SK-N-SH (cell line): ENCODE measurements around the gene EHD3. TPM values are rescaled to one million over a fixed set of nuclear protein-coding genes. Genes with fewer than 3 reads are reported as not detected.

Experiments
- CTCF ChIA-PET: fragments of 300-600, 350-600 bp; formaldehyde crosslinking; extraction: SDS; loops from one replicate; lab custom pipeline; 2021; lab: Yijun Ruan, JAX
- POLR2A ChIA-PET: fragments of 350-600 bp; sonication (Branson Sonifier 250); formaldehyde crosslinking; extraction: SDS; loops from one replicate; lab custom pipeline; 2020; ENCODE audit warnings: antibody characterized with exemption, inconsistent platforms; lab: Yijun Ruan, JAX
- DNase-seq: peaks from one replicate; pipeline ENCODE4 v3.0.0; 2012
- H2AFZ ChIP-seq: fragments of 200-600 bp; sonication (generic); 2 replicates; pipeline ENCODE4 v1.8.1; 2016; ENCODE audit warnings: antibody characterized with exemption, mild to moderate bottlenecking, low read depth
- H3F3A ChIP-seq: fragments of 200-600 bp; sonication (generic); replicated peaks from 2 replicates; pipeline ENCODE3; 2016; ENCODE audit warnings: antibody characterized with exemption, mild to moderate bottlenecking; ENCODE audit not compliant: insufficient read depth
- H3K27ac ChIP-seq, 2 experiments: fragments of 200-500 bp in 1 of 2; fragments of 200-600 bp in 1 of 2; sonication (Bioruptor generic) in 1 of 2; sonication (generic), shearing (Covaris generic) in 1 of 2; 2 replicates each; pipeline versions ENCODE4 v1.5.1 to v1.6.1; 2014 to 2016; ENCODE audit warnings: low read depth in 2 of 2, inconsistent platforms in 1 of 2, low read length in 1 of 2, mild to moderate bottlenecking in 1 of 2, mixed read lengths in 1 of 2
- H3K27me3 ChIP-seq: fragments of 200-600 bp; sonication (generic), shearing (Covaris generic); 2 replicates; pipeline ENCODE4 v1.6.1; 2016; ENCODE audit warnings: mixed run types; ENCODE audit not compliant: insufficient read depth
- H3K36me3 ChIP-seq, 2 experiments: fragments of 200-500 bp in 1 of 2; fragments of 200-600 bp in 1 of 2; sonication (Bioruptor generic) in 1 of 2; sonication (generic) in 1 of 2; replicated peaks in 1 of 2; 2 replicates each; pipeline versions ENCODE3 to v1.5.1; 2014 to 2016; ENCODE audit warnings: low read length in 1 of 2, mild to moderate bottlenecking in 1 of 2; ENCODE audit not compliant: insufficient read depth in 2 of 2, control insufficient read depth in 1 of 2
- H3K4me1 ChIP-seq, 2 experiments: fragments of 200-500 bp in 1 of 2; fragments of 200-600 bp in 1 of 2; sonication (Bioruptor generic) in 1 of 2; sonication (generic), shearing (Covaris generic) in 1 of 2; 2 replicates each; pipeline versions ENCODE4 v1.5.1 to v1.6.1; 2014 to 2016; ENCODE audit warnings: low read depth in 1 of 2, low read length in 1 of 2, mixed run types in 1 of 2; ENCODE audit not compliant: insufficient read depth in 2 of 2, control insufficient read depth in 1 of 2
- H3K4me2 ChIP-seq: fragments of 200-600 bp; sonication (generic), shearing (Covaris generic); 2 replicates; pipeline ENCODE4 v1.6.1; 2017; ENCODE audit warnings: mixed run types
- H3K4me3 ChIP-seq, 2 experiments: fragments of 200-500 bp in 1 of 2; fragments of 200-600 bp in 1 of 2; sonication (Bioruptor generic) in 1 of 2; sonication (generic), shearing (Covaris generic) in 1 of 2; 2 replicates each; pipeline versions ENCODE4 v1.5.1 to v1.8.1; 2014 to 2016; ENCODE audit warnings: low read depth in 2 of 2, inconsistent platforms in 1 of 2, low read length in 1 of 2, mild to moderate bottlenecking in 1 of 2, mixed read lengths in 1 of 2, moderate library complexity in 1 of 2
- H3K79me2 ChIP-seq: fragments of 200-600 bp; sonication (generic); 2 replicates; pipeline ENCODE4 v1.8.1; 2017; ENCODE audit warnings: mild to moderate bottlenecking; ENCODE audit not compliant: insufficient read depth
- H3K9ac ChIP-seq: fragments of 200-600 bp; sonication (generic); 2 replicates; pipeline ENCODE4 v1.6.1; 2017; ENCODE audit warnings: mixed run types
- H3K9me2 ChIP-seq: fragments of 200-600 bp; sonication (generic); 2 replicates; pipeline ENCODE4 v1.6.1; 2017; ENCODE audit warnings: mixed run types
- H3K9me3 ChIP-seq: fragments of 200-600 bp; sonication (generic); 2 replicates; pipeline ENCODE4 v1.6.1; 2017; ENCODE audit warnings: mixed run types, mild to moderate bottlenecking, moderate library complexity
- H4K20me1 ChIP-seq: fragments of 200-600 bp; sonication (generic); 2 replicates; pipeline ENCODE4 v1.6.1; 2017; ENCODE audit warnings: mild to moderate bottlenecking, mixed run types; ENCODE audit not compliant: insufficient read depth
- FOSL2 ChIP-seq: IDR thresholded peaks from 2 replicates; pipeline ENCODE4 v1.4.0; 2012; ENCODE audit warnings: low read depth, mild to moderate bottlenecking, moderate library complexity, borderline replicate concordance
- FOXM1 ChIP-seq: IDR thresholded peaks from 2 replicates; pipeline ENCODE4 v1.4.0; 2012; ENCODE audit warnings: low read depth, mild to moderate bottlenecking
- GABPA ChIP-seq: IDR thresholded peaks from 2 replicates; pipeline ENCODE4 v1.4.0; 2012; ENCODE audit warnings: low read depth, mild to moderate bottlenecking
- IRF3 ChIP-seq: fragments of 150-350 bp; IDR thresholded peaks from 2 replicates; pipeline ENCODE4 v1.6.1; 2016; ENCODE audit warnings: mild to moderate bottlenecking, low read depth, low read length
- JUND ChIP-seq: IDR thresholded peaks from 2 replicates; pipeline ENCODE4 v1.4.0; 2012
- MAX ChIP-seq: IDR thresholded peaks from 2 replicates; pipeline ENCODE4 v1.4.0; 2012; ENCODE audit warnings: low read depth
- PBX3 ChIP-seq: IDR thresholded peaks from 2 replicates; pipeline ENCODE4; 2012
- POLR2AphosphoS5 ChIP-seq: IDR thresholded peaks from 2 replicates; pipeline ENCODE4 v1.6.1; 2012; ENCODE audit warnings: low read depth, low read length
- REST ChIP-seq: IDR thresholded peaks from 2 replicates; pipeline ENCODE4 v1.6.1; 2012; ENCODE audit warnings: mild to moderate bottlenecking, low read depth, low read length, moderate library complexity
- WGBS: methylation state at CpG from one replicate; pipeline ENCODE4 v1.1.6; 2017; ENCODE audit warnings: low lambda C conversion rate; 5-methylcytosine and 5-hydroxymethylcytosine counted together
- polyA plus RNA-seq, 3 experiments: library from polyadenylated mRNA; depleted of rRNA; stranded (reverse); fragments of >200 nt; gene quantifications; 2 replicates each; pipeline ENCODE4 v1.2.3, GENCODE V29; 2012

Gene EHD3
- polyA plus RNA-seq, 1 of the 3 experiments (the other 2 are of a cell fraction), result 45.4 TPM

GRCh38 chr2:31222071-31222470, 11.9 kb upstream of the EHD3 start:
- no peak for DNase-seq
- H3F3A ChIP-seq, result no peaks in the 10 kb centered on the region
- WGBS, result 76% methylated on average over 4 of the region's 4 CpGs

More at GRCh38 chr2:31222071-31222470, 11.9 kb upstream of the EHD3 start:
- H3K79me2 ChIP-seq, result no peaks in the 10 kb centered on the region
- no peaks in the 10 kb centered on the region for H3K9me3 ChIP-seq
- ChIA-PET CTCF (interaction anchor here (1.5 to 2.5 kb wide), 2 partner anchors 11 to 113 kb away, joined by 5 to 15 read pairs; partner anchors contain the start of gene EHD3), POLR2A (no interaction called here)
- no peak overlapping the region for H3K9ac ChIP-seq
- no peaks in the 10 kb centered on the region for H3K36me3 ChIP-seq
- no peak overlapping the region for H2AFZ ChIP-seq
- peaks cover 0 to 8% of the 10 kb centered on the region in 2 experiments; a peak in 1 of 4 replicates for H3K4me1 ChIP-seq
- no peaks in the 10 kb centered on the region for H4K20me1 ChIP-seq
- no peaks in the 10 kb centered on the region for H3K9me2 ChIP-seq
- H3K27me3 ChIP-seq, result peaks cover 33% of the 10 kb centered on the region
- TF ChIP-seq REST (no peak), POLR2AphosphoS5 (no peak), FOXM1 (no peak), GABPA (no peak), PBX3 (no peak), IRF3 (no peak), MAX (no peak), JUND (no peak), FOSL2 (no peak)
- H3K27ac ChIP-seq, result no peak overlapping the region
- no peak overlapping the region for H3K4me3 ChIP-seq
- H3K4me2 ChIP-seq, result no peak overlapping the region
